Fibroblast of upper back skin (primary cell): ENCODE measurements around the gene KCNQ1OT1.
A peak's percentile ranks its signal among the peaks of the same experiment; 100 is the strongest.

Source experiments
- DNase-seq: peaks from one replicate; pipeline ENCODE4 v3.0.0-alpha.2; 2013

KCNQ1OT1 gene

GRCh38 chr11:2685566-2686359 lies 14.0 kb downstream of the KCNQ1OT1 start:
- no peak for DNase-seq

GRCh38 chr11:2685051-2685450 lies 14.7 kb downstream of the KCNQ1OT1 start:
- DNase-seq, result no peak

GRCh38 chr11:2684581-2684980 lies 15.2 kb downstream of the KCNQ1OT1 start:
- no peak for DNase-seq

GRCh38 chr11:2683806-2684205 lies 16.0 kb downstream of the KCNQ1OT1 start:
- no peak for DNase-seq

- no peak for DNase-seq
Measured at GRCh38 chr11:2681408-2682145, 18.2 kb downstream of the KCNQ1OT1 start.

- DNase-seq, result no peak
Measured at GRCh38 chr11:2679011-2679676, 20.6 kb downstream of the KCNQ1OT1 start.

- DNase-seq, result no peak
Measured at GRCh38 chr11:2678396-2678795, 21.4 kb downstream of the KCNQ1OT1 start.

- no peak for DNase-seq
Measured at GRCh38 chr11:2677127-2677526, 22.7 kb downstream of the KCNQ1OT1 start.

GRCh38 chr11:2675540-2675939 lies 24.3 kb downstream of the KCNQ1OT1 start:
- DNase-seq, result no peak

GRCh38 chr11:2674658-2675131 lies 25.1 kb downstream of the KCNQ1OT1 start:
- no peak for DNase-seq

- DNase-seq, result no peak
Measured at GRCh38 chr11:2673871-2674471, 25.8 kb downstream of the KCNQ1OT1 start.

GRCh38 chr11:2673250-2673610 lies 26.6 kb downstream of the KCNQ1OT1 start:
- no peak for DNase-seq

GRCh38 chr11:2672553-2673249 lies 27.1 kb downstream of the KCNQ1OT1 start:
- no peak for DNase-seq

- DNase-seq, result no peak
Measured at GRCh38 chr11:2671748-2672147, 28.0 kb downstream of the KCNQ1OT1 start.

- DNase-seq, result no peak
Measured at GRCh38 chr11:2670541-2671100, 29.2 kb downstream of the KCNQ1OT1 start.

- no peak for DNase-seq
Measured at GRCh38 chr11:2669634-2670469, 29.9 kb downstream of the KCNQ1OT1 start.

GRCh38 chr11:2668876-2669275 lies 30.9 kb downstream of the KCNQ1OT1 start:
- no peak for DNase-seq

GRCh38 chr11:2667940-2668339 lies 31.9 kb downstream of the KCNQ1OT1 start:
- no peak for DNase-seq

GRCh38 chr11:2666828-2667570 lies 32.8 kb downstream of the KCNQ1OT1 start:
- peak; percentile 8 for DNase-seq

- DNase-seq, result peak; percentile 20
Measured at GRCh38 chr11:2666401-2666741, 33.4 kb downstream of the KCNQ1OT1 start.
